Peyer's patch (tissue), 4 donors: ENCODE results near the gene GFI1.

Experiments
- CTCF ChIP-seq, 6 experiments: fragments of 450-650 bp in 4 of 6; fragments of 200-600 bp in 2 of 6; sonication (generic) in 1 of 6; IDR thresholded peaks; one replicate each; pipeline ENCODE4 v1.5.1; 2017 to 2019; ENCODE audit warnings: antibody characterized with exemption in 6 of 6, mild to moderate bottlenecking in 3 of 6, moderate library complexity in 1 of 6
- POLR2A ChIP-seq, 2 donors: fragments of 450-650 bp; IDR thresholded peaks; one replicate each; pipeline ENCODE4 v1.5.1; 2017; ENCODE audit warnings: antibody characterized with exemption in 2 of 2, mild to moderate bottlenecking in 2 of 2, moderate library complexity in 2 of 2

DNA sequence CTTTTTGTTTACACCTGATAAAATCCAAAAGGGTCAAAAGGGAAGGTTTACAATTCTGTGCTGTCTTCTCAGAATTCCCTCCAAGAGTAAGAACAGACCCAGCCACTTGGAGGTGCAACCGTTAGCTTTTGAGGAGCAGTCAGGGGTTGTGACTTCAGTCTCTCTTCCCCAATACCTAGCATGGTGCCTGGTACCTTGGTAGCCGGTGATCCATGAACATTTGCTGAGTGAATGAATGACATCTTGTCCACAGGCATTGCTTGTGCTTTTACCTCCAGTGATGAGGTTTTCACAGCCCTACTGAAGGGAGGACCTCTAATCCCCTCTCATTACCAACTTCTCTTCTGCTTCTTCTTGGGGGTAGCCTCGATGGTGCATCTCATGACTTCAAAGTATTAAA is 11.7 kb downstream of the GFI1 start:
- no peak for TF ChIP-seq CTCF (IDR thresholded peaks at IDR 0.05)
- no peak for TF ChIP-seq POLR2A (IDR thresholded peaks at IDR 0.05)
